ENCODE data around the gene CD36.

The CD36 gene

GRCh38 chr7:80703272-80703671 lies 64.8 kb downstream of the CD36 start:
- DNase-seq: no peak

GRCh38 chr7:80705130-80705781 lies 66.8 kb downstream of the CD36 start:
- no peak for DNase-seq

- no peak for DNase-seq
These were observed 68.9 kb downstream of the CD36 start for GRCh38 chr7:80707318-80707717.

GRCh38 chr7:80708123-80708522 lies 69.7 kb downstream of the CD36 start:
- no peak for DNase-seq

DNA sequence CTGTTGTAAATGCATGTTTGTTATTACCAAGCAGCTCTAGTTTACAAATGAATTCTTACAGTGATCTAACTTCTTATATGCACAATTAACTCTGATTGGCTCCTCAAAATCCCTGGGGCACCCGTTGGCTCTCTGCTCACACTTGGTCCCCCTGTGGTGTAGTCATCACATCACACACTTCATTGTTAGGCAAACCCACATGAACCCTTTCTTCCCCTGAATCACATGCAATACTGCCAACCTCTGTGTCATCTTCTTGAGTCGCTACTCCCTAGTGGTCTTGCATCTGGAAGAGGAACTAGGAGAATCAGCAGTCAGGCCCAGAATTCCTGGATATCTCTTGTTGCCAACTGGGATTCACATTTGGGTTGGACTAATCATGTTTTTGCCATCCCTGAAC lies 73.1 kb downstream of the CD36 start:
- DNase-seq: no peak

GRCh38 chr7:80719261-80719660 lies 80.8 kb downstream of the CD36 start:
- DNase-seq: no peak

GRCh38 chr7:80720146-80720545 lies 81.7 kb downstream of the CD36 start:
- no peak for DNase-seq

- peak in 1 of 51 donors; percentile 26 for DNase-seq
These were observed 83.6 kb downstream of the CD36 start for GRCh38 chr7:80721883-80722615.

GRCh38 chr7:80722616-80723195 lies 84.3 kb downstream of the CD36 start:
- peak in 2 of 51 donors; percentile 3 to 18 for DNase-seq

DNA sequence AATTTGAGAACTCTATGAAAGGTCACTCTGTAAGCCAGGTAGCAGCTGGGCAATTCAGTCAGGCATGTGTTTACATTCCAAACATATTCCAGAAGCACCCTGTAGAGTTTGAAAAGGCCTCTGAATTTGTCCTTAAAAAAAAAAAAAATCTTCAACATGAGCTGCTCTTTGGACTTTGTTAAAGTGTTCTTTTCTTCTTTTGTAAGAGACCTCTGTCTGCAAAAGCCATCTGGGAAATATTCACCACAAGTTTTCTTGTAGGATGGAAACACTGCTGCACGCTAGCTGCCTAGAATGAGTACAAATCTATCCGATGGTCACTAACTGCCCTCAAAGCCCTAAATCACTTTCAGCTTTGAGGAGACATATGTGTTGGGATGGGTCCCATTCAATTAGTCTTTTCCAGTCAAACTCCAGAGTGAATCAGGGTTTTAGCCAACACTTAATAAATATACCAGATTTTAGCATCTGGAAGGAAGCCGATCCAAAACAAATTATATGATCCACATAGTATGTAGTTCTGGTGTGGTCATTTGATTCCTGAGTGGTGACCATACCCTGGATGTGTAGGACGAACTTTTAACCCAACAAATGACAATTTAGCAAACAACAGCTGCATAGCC lies 85.9 kb downstream of the CD36 start:
- no peak for DNase-seq

GRCh38 chr7:80725181-80725611 lies 86.8 kb downstream of the CD36 start:
- no peak for DNase-seq
